Measurements from ENCODE around the gene BZW2. TPM values are rescaled to one million over a fixed set of nuclear protein-coding genes. Genes with fewer than 3 reads are reported as not detected.
A peak's percentile ranks its signal among the peaks of the same experiment; 100 is the strongest.

Gene BZW2
- total RNA-seq, 6 donors from 2014 or later, result 27.9 to 63.7 (median 31.9) TPM

DNA sequence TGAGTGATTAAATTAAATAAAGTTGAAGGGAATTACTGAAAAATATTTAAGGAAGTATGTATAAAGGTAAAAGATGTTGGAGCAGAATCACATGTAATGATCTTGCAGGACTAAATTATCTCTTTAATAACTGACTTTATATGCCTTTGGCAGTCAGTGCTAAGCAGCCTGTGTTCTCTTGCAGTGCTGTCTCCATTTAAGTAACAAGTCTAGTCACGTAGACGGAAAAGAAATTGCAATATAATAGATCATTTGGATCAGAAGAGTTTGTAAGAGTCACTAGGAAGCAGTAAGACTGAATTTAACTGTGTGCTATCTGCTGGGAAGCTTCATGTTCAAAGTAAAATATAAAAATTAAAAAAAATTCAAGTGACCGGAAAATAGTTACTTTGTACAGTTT is 21.4 kb downstream of the BZW2 start:
- Histone ChIP-seq H3K4me1 (peaks cover 7 to 11% (median 8%) of the 10 kb centered on the region in 4 donors), H3K36me3 (no peaks in the 10 kb centered on the region), H3K27ac (peak overlapping the region in 3 of 4 donors; percentile 35 to 79 (median 69)), H3K27me3 (no peaks in the 10 kb centered on the region), H3K9me3 (no peaks in the 10 kb centered on the region), H3K4me3 (no peak overlapping the region)
- DNase-seq (no peak), ATAC-seq (ENCODE audit: low FRiP score in 2 of 2) (no peak)
- no peak for TF ChIP-seq POLR2AphosphoS5 (IDR thresholded peaks at IDR 0.05)
- no peak for TF ChIP-seq EP300 (IDR thresholded peaks at IDR 0.05)
- TF ChIP-seq POLR2A (IDR thresholded peaks at IDR 0.05), result no peak
- TF ChIP-seq, protein P1, sequence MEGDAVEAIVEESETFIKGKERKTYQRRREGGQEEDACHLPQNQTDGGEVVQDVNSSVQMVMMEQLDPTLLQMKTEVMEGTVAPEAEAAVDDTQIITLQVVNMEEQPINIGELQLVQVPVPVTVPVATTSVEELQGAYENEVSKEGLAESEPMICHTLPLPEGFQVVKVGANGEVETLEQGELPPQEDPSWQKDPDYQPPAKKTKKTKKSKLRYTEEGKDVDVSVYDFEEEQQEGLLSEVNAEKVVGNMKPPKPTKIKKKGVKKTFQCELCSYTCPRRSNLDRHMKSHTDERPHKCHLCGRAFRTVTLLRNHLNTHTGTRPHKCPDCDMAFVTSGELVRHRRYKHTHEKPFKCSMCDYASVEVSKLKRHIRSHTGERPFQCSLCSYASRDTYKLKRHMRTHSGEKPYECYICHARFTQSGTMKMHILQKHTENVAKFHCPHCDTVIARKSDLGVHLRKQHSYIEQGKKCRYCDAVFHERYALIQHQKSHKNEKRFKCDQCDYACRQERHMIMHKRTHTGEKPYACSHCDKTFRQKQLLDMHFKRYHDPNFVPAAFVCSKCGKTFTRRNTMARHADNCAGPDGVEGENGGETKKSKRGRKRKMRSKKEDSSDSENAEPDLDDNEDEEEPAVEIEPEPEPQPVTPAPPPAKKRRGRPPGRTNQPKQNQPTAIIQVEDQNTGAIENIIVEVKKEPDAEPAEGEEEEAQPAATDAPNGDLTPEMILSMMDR (IDR thresholded peaks at IDR 0.05), result no peak
- WGBS, 2 donors, result 85 to 88% methylated on average over 3 of the region's 3 CpGs

DNA sequence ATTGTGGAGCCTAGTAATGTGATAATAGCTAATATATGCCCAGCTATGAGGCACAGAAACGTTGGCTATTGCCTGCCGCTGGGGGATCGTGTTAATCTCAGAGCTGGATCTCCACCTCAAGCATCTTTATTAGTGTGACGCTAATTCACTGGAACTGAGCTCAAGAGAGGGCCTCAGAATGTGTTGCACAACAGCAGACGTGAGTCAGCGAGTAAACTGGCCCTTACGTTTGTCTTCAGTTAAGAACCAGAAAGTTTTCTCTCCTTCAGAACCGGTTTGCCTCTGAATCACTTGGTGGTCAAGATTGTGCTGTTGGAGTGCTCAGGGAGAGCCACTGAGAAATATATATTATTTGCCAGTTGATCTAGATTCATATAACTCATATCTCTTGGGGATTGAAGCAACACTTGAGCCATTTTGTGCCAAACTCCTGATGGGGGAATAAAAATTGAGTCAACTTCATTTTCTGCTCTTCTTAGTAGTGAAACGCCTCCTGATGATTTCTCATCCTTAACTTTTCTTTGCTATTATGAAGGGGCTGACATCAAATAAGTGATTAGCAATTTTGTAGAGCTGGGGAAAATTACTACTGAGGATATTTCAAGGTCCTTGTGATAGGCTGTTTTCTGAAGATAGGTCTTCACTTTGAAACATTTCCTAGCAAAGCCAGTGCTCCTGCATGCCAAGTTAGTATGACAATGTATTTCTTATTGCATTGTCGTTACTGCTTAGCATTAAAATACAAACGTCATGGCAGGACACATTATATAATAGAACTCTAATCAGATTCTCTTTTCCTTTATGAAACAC is 22.3 kb downstream of the BZW2 start:
- Histone ChIP-seq H3K4me1 (peaks cover 7 to 11% (median 8%) of the 10 kb centered on the region in 4 donors), H3K9me3 (no peaks in the 10 kb centered on the region), H3K36me3 (no peaks in the 10 kb centered on the region), H3K27me3 (no peaks in the 10 kb centered on the region), H3K27ac (peak overlapping the region; percentile 28 to 79 (median 69)), H3K4me3 (no peak overlapping the region)
- TF ChIP-seq, protein P1 (IDR thresholded peaks at IDR 0.05), result peak in 2 of 6 experiments; percentile 8 to 51
- TF ChIP-seq EP300 (IDR thresholded peaks at IDR 0.05) (peak in 2 of 4 donors; percentile 37 to 87), POLR2A (IDR thresholded peaks at IDR 0.05) (peak in 1 of 4 donors; percentile 40), POLR2AphosphoS5 (IDR thresholded peaks at IDR 0.05) (peak; percentile 64 to 75)
- peak in 1 of 2 donors; percentile 92 for DNase-seq
- 49 to 69% methylated on average over 11 of the region's 11 CpGs for WGBS, 2 donors
- peak; percentile 87 to 97 for ATAC-seq (ENCODE audit: low FRiP score in 2 of 2)

DNA sequence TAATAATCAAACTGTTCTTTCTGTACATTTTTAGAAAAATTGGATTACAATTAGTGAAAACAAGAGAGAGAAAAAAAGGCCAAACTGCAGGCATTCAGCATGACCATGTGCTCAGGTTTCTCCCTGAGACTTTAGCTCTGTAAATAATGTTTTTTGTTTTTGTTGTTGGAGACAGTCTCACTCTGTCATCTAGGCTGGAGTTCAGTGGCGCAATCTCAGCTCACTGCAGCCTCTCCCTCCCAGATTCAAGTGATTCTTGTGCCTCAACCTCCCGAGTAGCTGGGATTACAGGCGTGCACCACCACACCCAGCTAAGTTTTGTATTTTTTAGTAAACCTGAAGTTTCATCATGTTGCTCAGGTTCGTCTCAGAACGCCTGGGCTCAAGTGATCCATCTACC is 23.0 kb downstream of the BZW2 start:
- Histone ChIP-seq H3K27me3 (no peaks in the 10 kb centered on the region), H3K4me3 (no peak overlapping the region), H3K4me1 (peaks cover 7 to 11% (median 8%) of the 10 kb centered on the region in 4 donors), H3K36me3 (no peaks in the 10 kb centered on the region), H3K9me3 (no peaks in the 10 kb centered on the region), H3K27ac (peak overlapping the region in 3 of 4 donors; percentile 69 to 79 (median 69))
- no peak for DNase-seq
- ATAC-seq (ENCODE audit: low FRiP score in 2 of 2), result no peak
- TF ChIP-seq, protein P1 (IDR thresholded peaks at IDR 0.05), result no peak
- TF ChIP-seq POLR2A (IDR thresholded peaks at IDR 0.05) (no peak), EP300 (IDR thresholded peaks at IDR 0.05) (no peak), POLR2AphosphoS5 (IDR thresholded peaks at IDR 0.05) (no peak)
- 94 to 97% methylated on average over 5 of the region's 5 CpGs for WGBS, 2 donors

DNA sequence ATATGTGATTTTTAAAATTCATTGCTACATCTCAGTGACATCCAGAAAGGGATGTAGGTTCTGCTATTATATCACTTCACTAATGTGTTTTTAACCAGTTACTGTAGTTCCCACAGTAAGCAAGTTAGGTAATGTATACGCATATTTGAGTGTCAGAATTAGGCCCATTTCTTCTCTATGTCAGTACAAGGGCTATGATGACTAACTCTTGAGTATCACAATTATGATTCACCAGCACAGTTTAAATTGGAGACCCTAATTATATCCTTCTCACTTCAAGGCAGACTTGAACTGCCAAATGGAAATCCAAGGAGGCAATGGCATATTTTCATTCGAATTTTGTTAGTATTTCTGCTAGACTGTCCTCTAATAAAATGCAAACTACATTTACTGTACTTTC is 23.6 kb downstream of the BZW2 start:
- no peak overlapping the region for H3K27ac ChIP-seq

More for the DNA sequence above, 23.6 kb downstream of the BZW2 start:
- Histone ChIP-seq H3K27me3 (no peaks in the 10 kb centered on the region), H3K9me3 (no peaks in the 10 kb centered on the region), H3K4me3 (no peak overlapping the region), H3K36me3 (peaks cover 0 to 3% (median 0%) of the 10 kb centered on the region in 4 donors), H3K4me1 (peaks cover 7 to 11% (median 8%) of the 10 kb centered on the region in 4 donors)
- DNase-seq (no peak), ATAC-seq (ENCODE audit: low FRiP score in 2 of 2) (no peak)
- TF ChIP-seq EP300 (IDR thresholded peaks at IDR 0.05) (no peak), POLR2AphosphoS5 (IDR thresholded peaks at IDR 0.05) (no peak), POLR2A (IDR thresholded peaks at IDR 0.05) (no peak)
- TF ChIP-seq, protein P1 (IDR thresholded peaks at IDR 0.05), result no peak
- WGBS, 2 donors, result 87 to 97% methylated on average over 2 of the region's 2 CpGs

All from upper lobe of left lung (tissue), 6 donors.